ENCODE results near the gene DTD1.

DNA sequence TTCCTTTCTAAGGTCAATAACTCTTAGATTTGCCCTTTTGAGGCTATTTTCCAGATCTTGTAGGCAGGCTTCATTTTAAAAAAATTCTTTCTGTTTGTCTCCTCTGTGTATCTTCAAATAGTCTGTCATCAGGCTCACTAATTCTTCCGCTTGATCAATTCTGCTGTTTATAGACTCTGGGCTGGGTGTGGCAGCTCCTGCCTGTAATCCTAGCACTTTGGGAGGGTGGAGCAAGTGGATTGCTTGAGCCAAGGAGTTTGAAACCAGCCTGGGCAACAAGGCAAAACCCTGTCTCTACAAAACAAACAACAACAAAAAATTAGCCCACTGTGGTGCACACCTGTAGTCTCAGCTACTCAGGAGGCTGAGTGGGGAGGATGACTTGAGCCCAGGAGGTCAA is 185.7 kb downstream of the DTD1 start:
- TF ChIP-seq, protein P1, sequence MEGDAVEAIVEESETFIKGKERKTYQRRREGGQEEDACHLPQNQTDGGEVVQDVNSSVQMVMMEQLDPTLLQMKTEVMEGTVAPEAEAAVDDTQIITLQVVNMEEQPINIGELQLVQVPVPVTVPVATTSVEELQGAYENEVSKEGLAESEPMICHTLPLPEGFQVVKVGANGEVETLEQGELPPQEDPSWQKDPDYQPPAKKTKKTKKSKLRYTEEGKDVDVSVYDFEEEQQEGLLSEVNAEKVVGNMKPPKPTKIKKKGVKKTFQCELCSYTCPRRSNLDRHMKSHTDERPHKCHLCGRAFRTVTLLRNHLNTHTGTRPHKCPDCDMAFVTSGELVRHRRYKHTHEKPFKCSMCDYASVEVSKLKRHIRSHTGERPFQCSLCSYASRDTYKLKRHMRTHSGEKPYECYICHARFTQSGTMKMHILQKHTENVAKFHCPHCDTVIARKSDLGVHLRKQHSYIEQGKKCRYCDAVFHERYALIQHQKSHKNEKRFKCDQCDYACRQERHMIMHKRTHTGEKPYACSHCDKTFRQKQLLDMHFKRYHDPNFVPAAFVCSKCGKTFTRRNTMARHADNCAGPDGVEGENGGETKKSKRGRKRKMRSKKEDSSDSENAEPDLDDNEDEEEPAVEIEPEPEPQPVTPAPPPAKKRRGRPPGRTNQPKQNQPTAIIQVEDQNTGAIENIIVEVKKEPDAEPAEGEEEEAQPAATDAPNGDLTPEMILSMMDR (conservative IDR thresholded peaks at IDR 0.05), result no peak
- TF ChIP-seq EZH2 (IDR thresholded peaks at IDR 0.05; ENCODE audit: low read depth), result no peak

Measured in PC-9 (cell line).